Bronchial epithelial cell (primary cell): ENCODE data around the gene JADE2. TPM values are rescaled to one million over a fixed set of nuclear protein-coding genes. Genes with fewer than 3 reads are reported as not detected.
A peak's percentile ranks its signal among the peaks of the same experiment; 100 is the strongest.
"Not testable (repeated sequence)": the region's sequence is repeated elsewhere in the genome, so short reads cannot be mapped to it uniquely, and the experiment has no call there.

ENCODE experiments used
- DNase-seq: peaks from one replicate; pipeline ENCODE4 v3.0.0-alpha.2; 2010; ENCODE audit warnings: low read depth
- FAIRE-seq: peaks from 2 replicates; lab custom pipeline; 2011; peaks lifted over from hg19 to GRCh38; lab: Jason Lieb, UNC
- H3K27me3 ChIP-seq: 2 replicates; pipeline ENCODE4 v1.5.1; 2011; ENCODE audit warnings: low read length; ENCODE audit not compliant: control insufficient read depth, insufficient read depth
- H3K36me3 ChIP-seq: 2 replicates; pipeline ENCODE4 v1.5.1; 2011; ENCODE audit warnings: low read length; ENCODE audit not compliant: control insufficient read depth, insufficient read depth
- H3K4me3 ChIP-seq: 2 replicates; pipeline ENCODE4 v1.5.1; 2011; ENCODE audit warnings: mild to moderate bottlenecking, low read depth, low read length, control low read depth
- total RNA-seq: library from RNA; depleted of rRNA; stranded (reverse); fragments of >200 nt; gene quantifications from 2 replicates; pipeline ENCODE4 v1.2.1, GENCODE V29; 2014
- TF ChIP-seq, protein P1 (sequence below): IDR thresholded peaks from 2 replicates; pipeline ENCODE4 v1.5.1; 2011; ENCODE audit warnings: mild to moderate bottlenecking, moderate library complexity, low read length, control low read depth, inconsistent platforms; ENCODE audit not compliant: insufficient read depth, severe bottlenecking

The JADE2 gene
- total RNA-seq, 1 donor from 2014 or later: 17.1 TPM

GRCh38 chr5:134490925-134491271 lies 34.6 kb upstream of the JADE2 start:
- TF ChIP-seq, protein P1, sequence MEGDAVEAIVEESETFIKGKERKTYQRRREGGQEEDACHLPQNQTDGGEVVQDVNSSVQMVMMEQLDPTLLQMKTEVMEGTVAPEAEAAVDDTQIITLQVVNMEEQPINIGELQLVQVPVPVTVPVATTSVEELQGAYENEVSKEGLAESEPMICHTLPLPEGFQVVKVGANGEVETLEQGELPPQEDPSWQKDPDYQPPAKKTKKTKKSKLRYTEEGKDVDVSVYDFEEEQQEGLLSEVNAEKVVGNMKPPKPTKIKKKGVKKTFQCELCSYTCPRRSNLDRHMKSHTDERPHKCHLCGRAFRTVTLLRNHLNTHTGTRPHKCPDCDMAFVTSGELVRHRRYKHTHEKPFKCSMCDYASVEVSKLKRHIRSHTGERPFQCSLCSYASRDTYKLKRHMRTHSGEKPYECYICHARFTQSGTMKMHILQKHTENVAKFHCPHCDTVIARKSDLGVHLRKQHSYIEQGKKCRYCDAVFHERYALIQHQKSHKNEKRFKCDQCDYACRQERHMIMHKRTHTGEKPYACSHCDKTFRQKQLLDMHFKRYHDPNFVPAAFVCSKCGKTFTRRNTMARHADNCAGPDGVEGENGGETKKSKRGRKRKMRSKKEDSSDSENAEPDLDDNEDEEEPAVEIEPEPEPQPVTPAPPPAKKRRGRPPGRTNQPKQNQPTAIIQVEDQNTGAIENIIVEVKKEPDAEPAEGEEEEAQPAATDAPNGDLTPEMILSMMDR: no peak
- H3K27me3 ChIP-seq: no peaks in the 10 kb centered on the region
- FAIRE-seq (no peak), DNase-seq (no peak)
- H3K4me3 ChIP-seq: no peak overlapping the region
- H3K36me3 ChIP-seq: no peaks in the 10 kb centered on the region

DNA sequence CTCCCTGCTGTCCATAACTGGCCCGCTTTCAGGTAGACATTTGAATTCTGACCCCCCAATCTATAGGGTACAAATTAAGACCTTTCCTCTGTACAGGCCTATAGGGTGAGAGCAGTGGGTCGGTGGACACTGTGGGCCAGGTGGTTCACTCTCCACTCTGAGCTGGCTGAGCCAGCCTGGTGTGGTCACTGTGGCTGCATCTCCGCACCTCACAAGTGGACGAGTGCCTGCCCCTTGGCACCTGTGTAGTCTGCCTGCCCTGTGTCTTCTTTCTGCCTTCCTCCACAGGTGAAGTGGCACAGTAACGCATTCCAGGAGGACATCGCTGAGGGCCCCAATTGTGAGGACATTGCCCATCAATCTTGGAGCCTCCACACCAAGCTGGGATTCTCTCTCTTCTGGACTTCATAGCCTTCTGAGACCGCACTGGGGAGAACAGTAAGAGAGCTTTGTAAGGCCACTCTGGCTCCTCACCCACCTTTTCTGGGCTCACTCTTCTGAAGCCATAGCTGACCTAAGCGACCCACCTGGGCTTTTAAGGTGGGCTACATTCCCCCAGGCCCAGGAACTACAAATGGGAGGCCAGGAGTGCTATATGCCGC lies 33.5 kb upstream of the JADE2 start:
- DNase-seq: no peak
- no peaks in the 10 kb centered on the region for H3K36me3 ChIP-seq
- H3K4me3 ChIP-seq: no peak overlapping the region
- peak; percentile 58 for FAIRE-seq
- TF ChIP-seq, protein P1: no peak
- H3K27me3 ChIP-seq: no peaks in the 10 kb centered on the region

GRCh38 chr5:134492568-134492967 lies 32.9 kb upstream of the JADE2 start:
- Histone ChIP-seq H3K4me3 (no peak overlapping the region), H3K36me3 (no peaks in the 10 kb centered on the region), H3K27me3 (no peaks in the 10 kb centered on the region)
- no peak for FAIRE-seq
- TF ChIP-seq, protein P1: no peak
- peak; percentile 24 for DNase-seq

- H3K36me3 ChIP-seq: no peaks in the 10 kb centered on the region
- DNase-seq (no peak), FAIRE-seq (no peak)
- H3K4me3 ChIP-seq: no peak overlapping the region
- H3K27me3 ChIP-seq: no peaks in the 10 kb centered on the region
- TF ChIP-seq, protein P1: no peak
Observed at GRCh38 chr5:134493461-134494055, 31.9 kb upstream of the JADE2 start.

DNA sequence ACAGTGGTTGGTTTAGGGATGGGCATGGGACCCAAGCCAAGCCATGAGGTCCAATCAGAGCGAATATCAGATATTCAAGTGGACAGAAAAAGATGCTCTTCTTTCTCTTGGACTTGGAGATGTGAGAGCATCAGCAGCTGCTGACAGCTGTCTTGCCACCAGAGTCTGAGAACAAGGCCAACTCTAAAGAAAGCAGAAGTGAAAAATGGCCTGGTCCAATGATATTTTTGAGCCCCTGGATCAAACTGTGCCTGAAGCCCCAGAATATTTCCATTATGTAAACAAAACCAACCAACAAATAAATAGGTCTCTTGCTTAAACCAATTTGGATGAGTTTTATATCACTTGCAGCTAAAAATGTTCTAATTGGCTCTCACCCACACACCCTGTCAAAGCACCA lies 30.7 kb upstream of the JADE2 start:
- DNase-seq: no peak
- Histone ChIP-seq H3K36me3 (no peaks in the 10 kb centered on the region), H3K27me3 (no peaks in the 10 kb centered on the region), H3K4me3 (no peak overlapping the region)
- FAIRE-seq: peak; percentile 23
- TF ChIP-seq, protein P1: no peak

- not testable (repeated sequence) for H3K27me3 ChIP-seq, FAIRE-seq, DNase-seq, H3K4me3 ChIP-seq, H3K36me3 ChIP-seq
Observed at GRCh38 chr5:134499905-134500304, 25.6 kb upstream of the JADE2 start.
